ENCODE data around the gene KCNH3.

DNA sequence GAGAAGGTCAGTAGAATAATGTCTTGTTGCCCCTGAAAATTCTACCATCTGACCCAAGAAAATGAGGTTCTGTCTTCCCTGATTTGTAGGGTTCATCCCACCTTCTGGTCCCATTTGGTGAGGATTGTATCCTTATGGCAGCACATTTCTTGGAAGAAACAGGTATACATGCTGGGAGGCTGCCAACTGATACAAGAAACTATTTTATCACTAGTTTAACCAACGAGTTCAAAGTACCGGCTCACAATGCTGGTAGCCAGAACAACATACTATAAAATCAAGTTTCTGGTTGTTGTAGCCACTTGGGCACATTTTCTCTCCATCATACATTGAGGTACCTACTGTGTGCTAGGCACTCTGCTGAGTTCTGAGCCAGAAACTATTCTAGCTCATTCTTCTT, 7.1 kb upstream of the KCNH3 start:
- TF ChIP-seq, protein P1, sequence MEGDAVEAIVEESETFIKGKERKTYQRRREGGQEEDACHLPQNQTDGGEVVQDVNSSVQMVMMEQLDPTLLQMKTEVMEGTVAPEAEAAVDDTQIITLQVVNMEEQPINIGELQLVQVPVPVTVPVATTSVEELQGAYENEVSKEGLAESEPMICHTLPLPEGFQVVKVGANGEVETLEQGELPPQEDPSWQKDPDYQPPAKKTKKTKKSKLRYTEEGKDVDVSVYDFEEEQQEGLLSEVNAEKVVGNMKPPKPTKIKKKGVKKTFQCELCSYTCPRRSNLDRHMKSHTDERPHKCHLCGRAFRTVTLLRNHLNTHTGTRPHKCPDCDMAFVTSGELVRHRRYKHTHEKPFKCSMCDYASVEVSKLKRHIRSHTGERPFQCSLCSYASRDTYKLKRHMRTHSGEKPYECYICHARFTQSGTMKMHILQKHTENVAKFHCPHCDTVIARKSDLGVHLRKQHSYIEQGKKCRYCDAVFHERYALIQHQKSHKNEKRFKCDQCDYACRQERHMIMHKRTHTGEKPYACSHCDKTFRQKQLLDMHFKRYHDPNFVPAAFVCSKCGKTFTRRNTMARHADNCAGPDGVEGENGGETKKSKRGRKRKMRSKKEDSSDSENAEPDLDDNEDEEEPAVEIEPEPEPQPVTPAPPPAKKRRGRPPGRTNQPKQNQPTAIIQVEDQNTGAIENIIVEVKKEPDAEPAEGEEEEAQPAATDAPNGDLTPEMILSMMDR (optimal IDR thresholded peaks at IDR 0.05 in 1 of 3, IDR thresholded peaks at IDR 0.05 in 1 of 3, conservative IDR thresholded peaks at IDR 0.05 in 1 of 3; ENCODE audit: extremely low read depth in 1 of 3, insufficient read depth in 2 of 3, low read length in 3 of 3) = no peak
- no peak for TF ChIP-seq EZH2 (IDR thresholded peaks at IDR 0.05; ENCODE audit: low read length)
